DND-41 (cell line): Measurements from ENCODE around the gene PTPRN2.

Experiments
- EZH2 ChIP-seq: IDR thresholded peaks from 3 replicates; pipeline ENCODE4 v1.6.1; 2012; ENCODE audit warnings: borderline replicate concordance, low read depth, mild to moderate bottlenecking, moderate library complexity, low read length, inconsistent platforms; ENCODE audit not compliant: severe bottlenecking
- TF ChIP-seq, protein P1 (sequence below): IDR thresholded peaks from 2 replicates; pipeline ENCODE4 v1.5.1; 2012; ENCODE audit warnings: borderline replicate concordance, low read length, moderate library complexity, mild to moderate bottlenecking; ENCODE audit not compliant: poor library complexity, severe bottlenecking; ENCODE audit errors: extremely low read depth

- TF ChIP-seq, protein P1, sequence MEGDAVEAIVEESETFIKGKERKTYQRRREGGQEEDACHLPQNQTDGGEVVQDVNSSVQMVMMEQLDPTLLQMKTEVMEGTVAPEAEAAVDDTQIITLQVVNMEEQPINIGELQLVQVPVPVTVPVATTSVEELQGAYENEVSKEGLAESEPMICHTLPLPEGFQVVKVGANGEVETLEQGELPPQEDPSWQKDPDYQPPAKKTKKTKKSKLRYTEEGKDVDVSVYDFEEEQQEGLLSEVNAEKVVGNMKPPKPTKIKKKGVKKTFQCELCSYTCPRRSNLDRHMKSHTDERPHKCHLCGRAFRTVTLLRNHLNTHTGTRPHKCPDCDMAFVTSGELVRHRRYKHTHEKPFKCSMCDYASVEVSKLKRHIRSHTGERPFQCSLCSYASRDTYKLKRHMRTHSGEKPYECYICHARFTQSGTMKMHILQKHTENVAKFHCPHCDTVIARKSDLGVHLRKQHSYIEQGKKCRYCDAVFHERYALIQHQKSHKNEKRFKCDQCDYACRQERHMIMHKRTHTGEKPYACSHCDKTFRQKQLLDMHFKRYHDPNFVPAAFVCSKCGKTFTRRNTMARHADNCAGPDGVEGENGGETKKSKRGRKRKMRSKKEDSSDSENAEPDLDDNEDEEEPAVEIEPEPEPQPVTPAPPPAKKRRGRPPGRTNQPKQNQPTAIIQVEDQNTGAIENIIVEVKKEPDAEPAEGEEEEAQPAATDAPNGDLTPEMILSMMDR: no peak
- TF ChIP-seq EZH2: no peak
Measured at GRCh38 chr7:157603716-157604115, 983.9 kb downstream of the PTPRN2 start.
